HS-27A (cell line): ENCODE measurements around the gene HDAC10.

Experiments
- DNase-seq: peaks from one replicate; pipeline ENCODE4 v3.0.0-alpha.2; 2012; ENCODE audit warnings: low read depth, missing footprints

The HDAC10 gene

DNA sequence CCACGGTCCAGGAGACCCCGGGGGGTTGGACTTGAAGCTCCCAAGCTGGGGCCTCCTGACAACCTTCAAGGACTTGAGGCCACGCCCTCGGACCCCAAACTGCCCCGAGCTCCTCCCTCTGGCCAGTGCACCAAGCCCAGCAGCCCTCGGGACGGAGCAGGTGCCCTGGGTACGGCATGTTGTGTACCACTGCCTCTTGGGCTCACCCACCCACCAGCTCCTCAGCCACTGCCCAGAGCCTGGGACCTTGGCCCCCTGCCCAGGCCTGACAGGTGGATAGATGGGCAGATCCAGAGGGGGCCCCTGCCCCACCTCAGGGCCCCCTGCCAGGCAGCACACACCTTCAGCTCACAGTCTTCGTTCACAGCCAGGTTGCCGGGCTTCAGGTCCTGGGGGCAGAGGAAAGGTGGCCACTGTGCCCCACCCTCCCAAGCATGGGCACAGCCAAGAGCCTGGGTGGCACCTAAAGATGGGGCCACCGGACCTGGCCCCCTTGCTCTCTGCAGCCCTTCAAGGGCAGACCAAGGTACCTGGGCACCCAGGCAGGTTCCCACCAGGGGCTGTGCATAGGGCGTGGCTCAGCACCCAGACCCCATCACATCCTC, 5.3 kb upstream of the HDAC10 start:
- no peak for DNase-seq

- DNase-seq: no peak
Observed at GRCh38 chr22:50255607-50256006, 4.5 kb upstream of the HDAC10 start.

DNA sequence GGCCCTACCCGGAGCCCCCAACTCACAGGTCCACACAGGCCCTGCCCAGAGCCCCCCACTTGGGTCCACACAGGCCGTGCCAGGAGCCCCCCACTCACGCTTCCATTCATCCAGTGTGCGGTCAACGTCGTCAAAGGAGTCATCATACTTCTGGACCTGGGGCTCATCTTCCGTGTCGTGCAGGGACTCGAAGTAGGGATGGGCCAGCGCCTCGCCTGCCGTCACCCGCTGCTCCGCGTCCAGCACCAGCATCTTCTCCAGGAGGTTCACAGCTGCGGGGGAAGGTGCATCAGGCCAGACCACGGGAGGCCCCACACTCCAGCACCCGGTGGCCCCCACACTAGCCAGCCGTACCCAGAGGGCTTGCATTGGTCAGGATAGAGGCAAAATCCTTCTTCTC, 4.0 kb upstream of the HDAC10 start:
- no peak for DNase-seq

DNA sequence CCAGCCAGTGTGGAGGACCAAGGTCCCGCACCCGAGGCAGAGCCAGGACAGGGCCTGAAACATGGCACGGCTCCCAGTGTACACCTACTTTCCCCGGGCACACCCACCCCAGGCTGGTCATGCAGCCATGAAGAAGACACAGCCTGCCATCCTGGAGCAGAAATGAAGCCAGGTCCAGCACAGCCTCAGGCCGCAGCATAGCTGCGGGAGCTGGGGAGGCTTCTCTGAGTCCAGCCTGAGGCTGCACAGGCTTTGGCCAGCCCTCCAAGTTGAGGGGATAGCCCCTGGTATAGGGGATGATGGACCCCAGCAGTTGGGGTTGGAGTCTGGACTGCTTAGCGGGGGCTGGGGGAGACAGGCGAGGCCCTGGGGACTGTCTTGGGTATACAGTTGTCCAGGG, 2.9 kb upstream of the HDAC10 start:
- DNase-seq: no peak

GRCh38 chr22:50253046-50253915, 2.2 kb upstream of the HDAC10 start:
- no peak for DNase-seq

DNA sequence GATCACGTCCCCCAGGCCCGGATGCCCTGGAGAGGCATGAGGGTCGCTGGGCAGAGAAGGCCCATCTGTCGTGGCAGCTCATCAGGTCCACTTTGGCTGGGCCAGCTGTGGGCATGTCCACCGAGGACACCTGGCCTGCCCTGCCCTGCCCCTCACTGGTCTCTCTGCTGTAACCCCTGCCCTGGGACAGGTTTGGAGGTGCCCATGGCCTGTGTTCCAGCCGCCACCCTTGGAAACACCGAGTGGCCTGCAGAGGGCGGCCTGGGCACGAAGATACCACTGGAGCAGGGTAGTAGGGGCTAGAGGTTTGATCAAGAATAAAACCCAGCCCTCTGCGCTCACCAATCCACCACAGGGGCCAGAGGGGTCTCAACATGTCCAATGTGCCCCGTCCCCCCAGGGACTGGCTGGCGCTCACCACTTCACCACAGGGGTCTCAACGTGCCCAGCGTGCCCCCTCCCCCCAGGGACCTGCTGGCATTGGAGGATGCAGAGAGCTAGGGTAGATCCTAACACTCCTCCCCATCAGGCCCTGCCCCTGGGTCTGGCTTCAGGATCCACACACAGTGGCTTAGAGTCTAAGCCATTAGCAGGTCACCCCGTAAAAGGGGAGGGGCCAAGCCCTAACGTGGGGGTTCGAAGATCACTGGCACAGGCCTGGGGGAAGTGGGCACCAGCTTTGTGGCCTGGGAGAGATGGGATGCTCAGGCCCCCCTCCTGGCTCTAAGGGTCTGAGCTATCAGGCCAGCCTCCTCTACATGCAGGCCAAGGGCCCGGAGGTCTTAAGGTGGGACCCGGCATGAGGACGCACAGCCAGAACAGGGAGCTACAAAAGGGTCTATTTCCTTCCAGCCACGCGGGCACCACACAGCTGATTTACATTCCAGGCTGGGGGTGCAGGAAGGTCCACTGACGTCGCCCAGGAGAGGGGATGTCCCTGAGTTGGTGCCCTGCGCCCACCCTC, 1.3 kb upstream of the HDAC10 start:
- DNase-seq: no peak

DNA sequence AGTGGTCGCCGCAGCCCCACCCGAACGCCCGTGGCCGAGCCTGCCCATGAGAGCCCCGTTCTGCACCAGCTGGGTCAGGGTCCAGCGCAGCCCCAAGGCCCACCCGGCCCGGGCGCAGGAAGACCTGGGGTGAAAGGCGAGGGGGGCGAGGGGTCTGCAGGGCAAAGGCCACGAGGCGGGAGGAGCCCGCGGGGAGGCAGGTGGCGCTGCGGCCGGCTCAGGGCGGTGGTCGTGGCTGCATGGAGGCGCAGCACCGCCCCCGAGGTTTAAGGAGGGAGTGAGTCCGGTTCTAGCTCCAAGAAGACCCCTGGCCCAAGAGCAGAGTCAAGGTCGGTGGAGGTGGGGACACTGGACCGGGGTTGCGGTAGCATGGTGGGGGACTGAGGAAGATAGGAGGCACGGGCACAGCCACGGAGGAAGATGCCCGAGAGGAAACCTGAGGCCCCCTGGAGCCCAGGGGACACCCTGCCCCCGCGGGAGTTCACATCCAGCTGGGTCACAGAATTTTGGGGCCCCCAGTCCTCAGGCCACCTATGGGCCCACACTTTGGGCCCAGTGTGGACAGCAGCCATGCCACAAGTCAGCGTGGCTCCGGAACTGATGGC, 514 bp upstream of the HDAC10 start:
- no peak for DNase-seq

- DNase-seq: no peak
Observed at GRCh38 chr22:50250249-50250554, 863 bp downstream of the HDAC10 start.

- no peak for DNase-seq
Observed at GRCh38 chr22:50249341-50250248, 1.5 kb downstream of the HDAC10 start.

DNA sequence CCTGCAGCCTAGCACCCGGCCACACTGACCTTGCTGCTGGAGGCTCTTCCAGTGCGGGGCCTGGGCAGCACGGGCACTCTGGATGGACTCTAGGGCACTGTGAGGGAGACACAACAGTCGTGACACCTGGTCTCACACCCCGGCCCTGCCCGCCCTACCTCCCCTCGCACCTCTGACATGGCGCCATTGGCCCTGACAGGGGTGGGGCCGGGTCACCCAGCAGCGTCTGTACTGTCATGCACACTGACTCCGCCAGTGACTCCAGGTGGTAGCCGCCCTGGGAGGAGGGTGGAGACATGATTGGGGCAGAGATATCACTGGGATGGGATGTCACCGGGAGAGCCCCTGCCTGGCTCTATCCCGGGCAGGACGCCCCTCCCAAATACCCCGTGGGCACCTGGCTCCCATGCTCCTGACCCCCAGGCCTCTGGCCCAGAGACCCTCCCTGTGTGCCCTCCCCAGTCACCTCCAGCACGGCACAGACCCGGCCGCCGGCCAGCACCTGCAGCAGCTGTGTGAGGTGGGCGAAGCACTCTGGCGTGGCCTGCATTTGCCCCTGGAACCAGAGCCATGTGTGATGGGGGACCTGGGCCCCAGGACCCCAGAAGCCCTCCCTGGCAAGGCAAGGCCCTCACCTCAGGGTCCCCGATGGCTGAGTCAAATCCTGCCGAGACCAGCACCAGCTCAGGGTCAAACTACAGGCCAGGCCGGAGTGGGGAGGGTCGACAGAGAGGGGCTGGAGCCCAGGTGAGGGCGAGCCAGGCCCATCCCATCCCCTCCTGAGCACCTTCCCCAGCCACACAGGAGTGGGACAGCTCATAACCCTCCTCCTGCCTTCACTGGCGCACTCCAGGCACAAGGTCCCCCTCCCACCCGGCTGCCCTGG, 2.6 kb downstream of the HDAC10 start:
- no peak for DNase-seq

- no peak for DNase-seq
Observed at GRCh38 chr22:50247748-50248147, 3.3 kb downstream of the HDAC10 start.

DNA sequence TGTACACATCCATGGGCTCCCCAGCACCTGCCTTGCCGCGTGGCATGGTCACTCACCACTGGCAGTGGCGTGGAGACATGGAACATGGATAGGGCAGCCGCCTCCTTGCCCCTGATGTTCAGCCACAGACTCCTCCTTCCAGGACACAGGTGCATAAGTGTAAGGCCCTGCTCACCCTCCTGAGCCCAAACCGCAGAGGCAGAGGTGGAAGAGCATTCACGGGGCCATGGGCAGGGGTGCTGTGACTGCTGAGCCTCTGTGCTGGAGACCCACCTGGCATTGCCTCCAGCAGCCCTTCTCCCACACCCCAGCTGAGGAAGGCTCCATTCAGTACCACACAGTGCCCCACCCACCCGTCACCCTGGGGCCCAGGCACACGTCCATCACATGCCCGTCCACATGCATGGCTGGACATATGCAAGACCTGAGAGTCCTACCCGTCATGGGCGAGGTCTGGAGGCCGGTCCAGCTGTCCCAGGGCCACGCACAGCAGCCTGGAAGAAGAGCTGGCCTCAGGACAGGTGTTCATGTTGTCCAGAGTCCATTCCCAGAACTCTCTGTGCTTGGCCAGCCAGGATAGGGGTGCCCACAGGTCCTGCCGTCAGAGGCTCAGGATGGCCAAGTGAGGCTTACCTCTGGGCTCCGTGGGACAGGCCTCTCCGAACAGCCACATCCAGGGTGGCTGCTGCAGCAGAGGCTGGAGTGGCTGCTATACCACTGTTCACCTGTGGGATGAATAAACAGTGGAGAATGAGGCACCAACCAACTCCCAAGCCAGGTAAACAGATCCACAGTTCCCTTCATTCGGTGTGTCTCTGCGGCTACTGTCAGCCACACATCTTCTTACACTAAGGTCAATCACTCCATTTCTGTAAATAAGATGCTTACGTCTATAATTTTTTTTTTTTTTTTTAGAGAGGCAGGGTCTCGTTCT, 4.6 kb downstream of the HDAC10 start:
- DNase-seq: no peak

GRCh38 chr22:50245214-50246072, 5.6 kb downstream of the HDAC10 start:
- no peak for DNase-seq

- no peak for DNase-seq
Observed at GRCh38 chr22:50244420-50245213, 6.4 kb downstream of the HDAC10 start, which contains the start of gene TUBGCP6. TUBGCP6 (minus strand) TSS chr22:50245023; CDS start chr22:50244459, 564 bp downstream.

DNA sequence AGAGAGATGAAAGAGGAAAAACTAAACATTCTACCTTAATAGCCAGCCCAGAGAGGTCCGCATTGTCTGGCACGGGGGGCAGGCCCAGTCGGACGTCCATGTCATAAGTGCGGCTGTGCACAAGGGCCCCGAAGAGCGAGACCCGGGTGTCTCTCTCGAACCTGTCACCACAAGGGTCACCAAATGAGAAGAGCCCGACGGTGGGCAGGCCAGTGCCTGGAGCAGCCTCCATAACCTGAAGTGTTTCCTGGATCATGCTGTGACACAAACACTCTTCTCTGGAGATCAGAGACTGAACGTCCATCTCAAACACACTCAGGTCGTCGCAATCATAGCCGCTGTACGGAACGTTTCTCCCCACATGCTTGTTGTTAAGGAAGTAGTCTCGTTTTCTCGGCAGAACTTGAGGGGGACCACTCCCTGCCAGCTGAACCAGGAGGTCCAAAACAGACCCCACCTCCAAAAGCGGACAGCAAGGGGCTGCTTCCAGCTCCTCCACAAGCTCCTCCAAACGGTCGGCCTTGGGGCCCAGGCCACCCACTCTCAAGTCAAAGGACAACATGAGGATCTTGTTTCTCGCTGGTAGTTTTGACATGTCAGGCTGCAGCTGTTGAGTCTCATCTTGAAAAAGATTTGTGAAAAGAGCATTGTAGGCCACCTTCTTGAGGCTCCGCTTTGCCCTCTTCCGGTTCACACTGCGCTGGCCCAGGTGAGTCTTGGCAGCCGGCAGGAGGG, 7.2 kb downstream of the HDAC10 start:
- DNase-seq: no peak

DNA sequence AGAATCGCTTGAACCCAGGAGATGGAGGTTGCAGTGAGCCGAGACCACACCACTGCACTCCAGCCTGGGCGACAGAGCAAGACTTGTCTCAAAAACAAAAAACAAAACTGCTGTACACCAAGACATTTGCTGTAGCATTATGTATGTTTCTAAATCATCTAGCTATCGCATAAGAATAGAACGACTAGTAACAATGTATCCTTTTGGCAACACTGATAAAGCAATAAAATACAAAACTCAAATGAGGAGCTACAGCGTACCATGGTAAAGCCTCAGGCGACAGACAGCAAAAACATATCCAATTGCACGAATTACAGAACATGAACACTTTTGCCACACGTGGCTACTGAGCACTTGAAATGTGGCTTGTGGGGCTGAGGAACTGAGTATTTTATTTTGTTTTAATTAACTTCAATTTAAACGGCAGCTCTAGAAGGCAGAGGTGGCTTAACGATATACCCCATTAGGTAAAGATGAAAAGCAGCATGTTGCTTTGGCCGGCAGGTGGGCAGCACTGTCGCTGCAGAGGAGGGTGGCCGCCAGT, 8.6 kb downstream of the HDAC10 start:
- no peak for DNase-seq
